HepG2 (cell line): ENCODE data around the gene BMP2K. TPM values are rescaled to one million over a fixed set of nuclear protein-coding genes. Genes with fewer than 3 reads are reported as not detected.

Experiments used
- ATAC-seq: fragments of 200-7000 bp; cut with Tn5 transposase; 3 replicates; pipeline ENCODE4 v1.9.1; 2020; ENCODE audit warnings: mild to moderate bottlenecking, moderate library complexity
- BruUV-seq: library from RNA; stranded (reverse); fragments of 400-500 nt; replicated peaks from 2 replicates; lab custom pipeline; 2021; lab: Mats Ljungman, UMichigan
- CTCF ChIA-PET: fragments of 300-600 bp; formaldehyde crosslinking; extraction: SDS; loops from one replicate; lab custom pipeline; 2021; ENCODE audit warnings: low total read pairs, inconsistent platforms, low intra/inter-chr PET ratio; lab: Yijun Ruan, JAX
- POLR2A ChIA-PET: fragments of 350-600 bp; sonication (Branson Sonifier 250); formaldehyde crosslinking; loops from one replicate; lab custom pipeline; 2020; ENCODE audit warnings: antibody characterized with exemption, inconsistent platforms; lab: Yijun Ruan, JAX
- DNase-seq: peaks from one replicate; pipeline ENCODE4 v3.0.0-alpha.2; 2015; ENCODE audit warnings: low spot score
- FAIRE-seq: peaks from 3 replicates; lab custom pipeline; 2011; peaks lifted over from hg19 to GRCh38; lab: Jason Lieb, UNC
- H2AFZ ChIP-seq: one replicate; pipeline ENCODE4 v1.6.1; 2011; ENCODE audit warnings: low read length, inconsistent platforms
- H3K27ac ChIP-seq: fragments of 300-600 bp; 3 replicates; pipeline ENCODE4 v1.8.0; 2011; ENCODE audit warnings: mixed run types, mild to moderate bottlenecking, mixed read lengths, low read length, inconsistent platforms; ENCODE audit not compliant: insufficient read depth; ENCODE audit errors: extremely low read length
- H3K27me3 ChIP-seq, 2 experiments: fragments of 200-600 bp in 1 of 2; 2 replicates in 1 of 2; 3 replicates in 1 of 2; pipeline versions ENCODE4 v1.6.0 to v1.8.0; 2011; ENCODE audit warnings: low read length in 2 of 2, mild to moderate bottlenecking in 2 of 2, moderate library complexity in 2 of 2, inconsistent platforms in 1 of 2; ENCODE audit not compliant: insufficient read depth in 2 of 2, control insufficient read depth in 1 of 2
- H3K36me3 ChIP-seq, 2 experiments: fragments of 200-600 bp in 1 of 2; replicated peaks in 1 of 2; 2 replicates in 1 of 2; 3 replicates in 1 of 2; pipeline versions ENCODE4 v1.5.1 to v1.8.0; 2011; ENCODE audit warnings: low read length in 2 of 2, inconsistent platforms in 1 of 2; ENCODE audit not compliant: insufficient read depth in 2 of 2, control insufficient read depth in 1 of 2
- H3K4me1 ChIP-seq: 2 replicates; pipeline ENCODE4 v1.5.1; 2012; ENCODE audit warnings: low read length, inconsistent platforms; ENCODE audit not compliant: insufficient read depth
- H3K4me2 ChIP-seq: 2 replicates; pipeline ENCODE4 v1.6.0; 2011; ENCODE audit warnings: low read depth, low read length, inconsistent platforms
- H3K4me3 ChIP-seq, 3 experiments: fragments of 200-600 bp in 1 of 3; sonication (generic), shearing (Covaris generic) in 1 of 3; replicated peaks in 1 of 3; 2 replicates each; pipeline ENCODE4 v1.5.1; 2011 to 2016; ENCODE audit warnings: low read length in 3 of 3, inconsistent platforms in 2 of 3, low read depth in 2 of 3, mild to moderate bottlenecking in 2 of 3, control low read depth in 1 of 3, mixed read lengths in 1 of 3; ENCODE audit not compliant: insufficient read depth in 1 of 3
- H3K79me2 ChIP-seq: one replicate; pipeline ENCODE4 v1.6.1; 2011; ENCODE audit warnings: low read length, inconsistent platforms; ENCODE audit not compliant: insufficient read depth
- H3K9ac ChIP-seq: 2 replicates; pipeline ENCODE4 v1.6.0; 2011; ENCODE audit warnings: mild to moderate bottlenecking, low read depth, low read length, inconsistent platforms; ENCODE audit not compliant: insufficient read depth
- H3K9me3 ChIP-seq: 2 replicates; pipeline ENCODE4 v1.5.1; 2012; ENCODE audit warnings: mild to moderate bottlenecking, low read length
- H4K20me1 ChIP-seq: 2 replicates; pipeline ENCODE4 v1.6.0; 2011; ENCODE audit warnings: inconsistent platforms, mild to moderate bottlenecking, low read length, moderate library complexity; ENCODE audit not compliant: insufficient read depth
- CENPX ChIP-seq: sonication (generic); formaldehyde crosslinking; IDR thresholded peaks from 2 replicates; pipeline ENCODE4 v1.9.0; 2021; ENCODE audit warnings: mild to moderate bottlenecking, missing genetic modification reagents, moderate library complexity
- EEA1 ChIP-seq: sonication (generic); formaldehyde crosslinking; IDR thresholded peaks from 2 replicates; pipeline ENCODE4 v1.5.1; 2020; ENCODE audit warnings: mild to moderate bottlenecking, missing genetic modification reagents, borderline replicate concordance
- FOXJ3 ChIP-seq: sonication (generic); formaldehyde crosslinking; IDR thresholded peaks from 2 replicates; pipeline ENCODE4 v1.4.0; 2020; ENCODE audit warnings: missing genetic modification reagents, mild to moderate bottlenecking, borderline replicate concordance
- HMGA1 ChIP-seq: sonication (generic); formaldehyde crosslinking; conservative IDR thresholded peaks from 2 replicates; pipeline ENCODE4 v1.4.0; 2020; ENCODE audit warnings: missing genetic modification reagents
- PLSCR1 ChIP-seq: sonication (generic); formaldehyde crosslinking; IDR thresholded peaks from 2 replicates; pipeline ENCODE4 v1.5.0; 2020; ENCODE audit warnings: missing genetic modification reagents, mild to moderate bottlenecking, borderline replicate concordance
- TBX2 ChIP-seq: sonication (generic); formaldehyde crosslinking; IDR thresholded peaks from 2 replicates; pipeline ENCODE4 v1.5.0; 2020; ENCODE audit warnings: missing genetic modification reagents, mild to moderate bottlenecking, borderline replicate concordance
- TGIF2 ChIP-seq: IDR thresholded peaks from 2 replicates; pipeline ENCODE4 v1.6.1; 2016; ENCODE audit warnings: control low read depth, missing compliant biosample characterization
- ZBTB1 ChIP-seq: sonication (generic); formaldehyde crosslinking; IDR thresholded peaks from 2 replicates; pipeline ENCODE4 v1.4.0; 2020; ENCODE audit warnings: missing genetic modification reagents, borderline replicate concordance
- ZBTB10 ChIP-seq: sonication (generic); formaldehyde crosslinking; IDR thresholded peaks from 2 replicates; pipeline ENCODE4 v1.4.0; 2020; ENCODE audit warnings: missing genetic modification reagents, borderline replicate concordance
- ZNF407 ChIP-seq: sonication (generic); formaldehyde crosslinking; IDR thresholded peaks from one replicate; pipeline ENCODE4 v1.5.1; 2020; ENCODE audit warnings: mild to moderate bottlenecking, missing genetic modification reagents; ENCODE audit errors: not compliant biosample characterization
- ZSCAN21 ChIP-seq: sonication (generic); formaldehyde crosslinking; IDR thresholded peaks from 2 replicates; pipeline ENCODE4 v1.8.0; 2022; ENCODE audit warnings: mild to moderate bottlenecking, missing genetic modification reagents, moderate library complexity, borderline replicate concordance
- WGBS: methylation state at CpG from one replicate; pipeline ENCODE4 v1.1.6; 2017; ENCODE audit warnings: low lambda C conversion rate; 5-methylcytosine and 5-hydroxymethylcytosine counted together
- in situ Hi-C: cut with HindIII; loops from 2 replicates; pipeline ENCODE4 v1.10.0; 2017; ENCODE audit warnings: low pct_unique_long_range_greater_than_20kb; ENCODE audit not compliant: extremely low pct_ligation_motif_present
- intact Hi-C: fragments of 100-400 bp; cut with micrococcal nuclease; formaldehyde crosslinking; loops from one replicate; pipeline ENCODE4 v1.10.0; 2022; ENCODE audit not compliant: unreplicated experiment
- polyA plus RNA-seq, 8 experiments: library from polyadenylated mRNA; depleted of rRNA in 3 of 8; stranded (reverse) in 7 of 8; unstranded in 1 of 8; fragments of >200 nt; fragmentation: Illumina TruSeq in 4 of 8; extraction: Trizol in 4 of 8; gene quantifications; 2 replicates each; pipeline versions ENCODE4 v1.2.1 to v1.2.3, GENCODE V29; 2011 to 2016; ENCODE audit warnings: low read depth in 4 of 8, missing spikeins in 1 of 8, mixed read lengths in 1 of 8; ENCODE audit not compliant: insufficient read depth in 1 of 8
- total RNA-seq, 5 experiments: library from RNA; depleted of rRNA; stranded (reverse); fragments of >200 nt; fragmentation: Illumina TruSeq; extraction: Trizol; gene quantifications; 2 replicates each; pipeline ENCODE4 v1.2.3, GENCODE V29; 2016; ENCODE audit warnings: low read depth in 1 of 5

BMP2K gene
- total and polyA plus RNA-seq, 2 of the 13 experiments (the other 11 are each of a cell fraction or from before 2014, with no cell fraction given), result 8.6 to 15.2 TPM

- intact Hi-C loops (no loop called here), in situ Hi-C loops (no loop called here)
- Histone ChIP-seq H3K27ac (no peak overlapping the region), H3K4me1 (peaks cover 28% of the 10 kb centered on the region), H3K36me3 (no peaks in the 10 kb centered on the region), H3K79me2 (no peaks in the 10 kb centered on the region), H3K27me3 (peaks cover 0 to 20% of the 10 kb centered on the region in 2 experiments; a peak in 3 of 5 replicates), H3K4me2 (no peak overlapping the region), H3K9me3 (no peaks in the 10 kb centered on the region), H3K9ac (no peak overlapping the region), H4K20me1 (no peaks in the 10 kb centered on the region), H3K4me3 (no peak overlapping the region), H2AFZ (no peak overlapping the region)
- BruUV-seq, result no TSS peak
- ChIA-PET CTCF (no interaction called here), POLR2A (no interaction called here)
- DNase-seq (no peak), FAIRE-seq (no peak), ATAC-seq (no peak)
- 0% methylated on average over 1 of the region's 1 CpG for WGBS
- no peak for TF ChIP-seq FOXJ3
- no peak for TF ChIP-seq TBX2 (CRISPR knock-in tag)
- TF ChIP-seq PLSCR1 (CRISPR knock-in tag), result no peak
- TF ChIP-seq ZBTB1 (CRISPR knock-in tag), result no peak
- no peak for TF ChIP-seq HMGA1 (CRISPR knock-in tag)
- TF ChIP-seq TGIF2 (CRISPR knock-in tag), result no peak
- no peak for TF ChIP-seq ZBTB10 (CRISPR knock-in tag)
- no peak for TF ChIP-seq CENPX (CRISPR knock-in tag)
- TF ChIP-seq EEA1, result no peak
- TF ChIP-seq ZNF407 (CRISPR knock-in tag), result no peak
- TF ChIP-seq ZSCAN21, result no peak
Observed at GRCh38 chr4:78944381-78944780, 168.2 kb downstream of the BMP2K start.
